ENCODE data around the gene C20orf144.
"Not testable (repeated sequence)": the region's sequence is repeated elsewhere in the genome, so short reads cannot be mapped to it uniquely, and the experiment has no call there.

Gene C20orf144

GRCh38 chr20:33698966-33699365 lies 36.8 kb downstream of the C20orf144 start:
- DNase-seq, result not testable (repeated sequence)

GRCh38 chr20:33700696-33701441 lies 38.7 kb downstream of the C20orf144 start:
- not testable (repeated sequence) for DNase-seq

- DNase-seq, result no peak
These were observed 39.7 kb downstream of the C20orf144 start for GRCh38 chr20:33701629-33702450.

GRCh38 chr20:33702861-33703260 lies 40.7 kb downstream of the C20orf144 start:
- DNase-seq, result no peak

- no peak for DNase-seq
These were observed 41.5 kb downstream of the C20orf144 start for GRCh38 chr20:33703498-33704137.

GRCh38 chr20:33704197-33704924 lies 42.2 kb downstream of the C20orf144 start:
- no peak for DNase-seq

GRCh38 chr20:33707668-33708067 lies 45.5 kb downstream of the C20orf144 start:
- no peak for DNase-seq

- DNase-seq, result no peak
These were observed 47.3 kb downstream of the C20orf144 start for GRCh38 chr20:33709398-33709797.

GRCh38 chr20:33709905-33710541 lies 47.9 kb downstream of the C20orf144 start:
- no peak for DNase-seq

GRCh38 chr20:33710681-33711445 lies 48.7 kb downstream of the C20orf144 start:
- DNase-seq, result no peak

GRCh38 chr20:33711446-33711738 lies 49.3 kb downstream of the C20orf144 start:
- DNase-seq, result no peak

All from stimulated activated CD4-positive, alpha-beta T cell treated with anti-CD3 and anti-CD28 coated beads, Interleukin-12 subunit alpha, Interleukin-12 subunit beta, amount 100 ng/mL, for 4 hours (primary cell).